DND-41 (cell line): ENCODE results near the gene CCDC120.

Experiments used
- EZH2 ChIP-seq: IDR thresholded peaks from 3 replicates; pipeline ENCODE4 v1.6.1; 2012; ENCODE audit warnings: borderline replicate concordance, low read depth, mild to moderate bottlenecking, moderate library complexity, low read length, inconsistent platforms; ENCODE audit not compliant: severe bottlenecking
- TF ChIP-seq, protein P1 (sequence below): IDR thresholded peaks from 2 replicates; pipeline ENCODE4 v1.5.1; 2012; ENCODE audit warnings: borderline replicate concordance, low read length, moderate library complexity, mild to moderate bottlenecking; ENCODE audit not compliant: poor library complexity, severe bottlenecking; ENCODE audit errors: extremely low read depth

- TF ChIP-seq, protein P1, sequence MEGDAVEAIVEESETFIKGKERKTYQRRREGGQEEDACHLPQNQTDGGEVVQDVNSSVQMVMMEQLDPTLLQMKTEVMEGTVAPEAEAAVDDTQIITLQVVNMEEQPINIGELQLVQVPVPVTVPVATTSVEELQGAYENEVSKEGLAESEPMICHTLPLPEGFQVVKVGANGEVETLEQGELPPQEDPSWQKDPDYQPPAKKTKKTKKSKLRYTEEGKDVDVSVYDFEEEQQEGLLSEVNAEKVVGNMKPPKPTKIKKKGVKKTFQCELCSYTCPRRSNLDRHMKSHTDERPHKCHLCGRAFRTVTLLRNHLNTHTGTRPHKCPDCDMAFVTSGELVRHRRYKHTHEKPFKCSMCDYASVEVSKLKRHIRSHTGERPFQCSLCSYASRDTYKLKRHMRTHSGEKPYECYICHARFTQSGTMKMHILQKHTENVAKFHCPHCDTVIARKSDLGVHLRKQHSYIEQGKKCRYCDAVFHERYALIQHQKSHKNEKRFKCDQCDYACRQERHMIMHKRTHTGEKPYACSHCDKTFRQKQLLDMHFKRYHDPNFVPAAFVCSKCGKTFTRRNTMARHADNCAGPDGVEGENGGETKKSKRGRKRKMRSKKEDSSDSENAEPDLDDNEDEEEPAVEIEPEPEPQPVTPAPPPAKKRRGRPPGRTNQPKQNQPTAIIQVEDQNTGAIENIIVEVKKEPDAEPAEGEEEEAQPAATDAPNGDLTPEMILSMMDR, result no peak
- TF ChIP-seq EZH2, result no peak
Observed at GRCh38 chrX:49079489-49080428, 21.0 kb downstream of the CCDC120 start, which contains the start of gene WDR45.
